Fibroblast of lung (primary cell): ENCODE data around the gene ZSCAN5C.

Experiments used
- EZH2 ChIP-seq: IDR thresholded peaks from 2 replicates; pipeline ENCODE4 v1.5.1; 2012; ENCODE audit warnings: low read length, control low read depth, mild to moderate bottlenecking; ENCODE audit errors: missing control alignments
- TF ChIP-seq, protein P1 (sequence below), 2 donors: IDR thresholded peaks in 1 of 2; conservative IDR thresholded peaks in 1 of 2; 1 replicate in 1 of 2; 2 replicates in 1 of 2; pipeline ENCODE4 v1.5.1; 2011 to 2012; ENCODE audit warnings: low read length in 2 of 2, control low read depth in 1 of 2, inconsistent platforms in 1 of 2, low read depth in 1 of 2, mild to moderate bottlenecking in 1 of 2

DNA sequence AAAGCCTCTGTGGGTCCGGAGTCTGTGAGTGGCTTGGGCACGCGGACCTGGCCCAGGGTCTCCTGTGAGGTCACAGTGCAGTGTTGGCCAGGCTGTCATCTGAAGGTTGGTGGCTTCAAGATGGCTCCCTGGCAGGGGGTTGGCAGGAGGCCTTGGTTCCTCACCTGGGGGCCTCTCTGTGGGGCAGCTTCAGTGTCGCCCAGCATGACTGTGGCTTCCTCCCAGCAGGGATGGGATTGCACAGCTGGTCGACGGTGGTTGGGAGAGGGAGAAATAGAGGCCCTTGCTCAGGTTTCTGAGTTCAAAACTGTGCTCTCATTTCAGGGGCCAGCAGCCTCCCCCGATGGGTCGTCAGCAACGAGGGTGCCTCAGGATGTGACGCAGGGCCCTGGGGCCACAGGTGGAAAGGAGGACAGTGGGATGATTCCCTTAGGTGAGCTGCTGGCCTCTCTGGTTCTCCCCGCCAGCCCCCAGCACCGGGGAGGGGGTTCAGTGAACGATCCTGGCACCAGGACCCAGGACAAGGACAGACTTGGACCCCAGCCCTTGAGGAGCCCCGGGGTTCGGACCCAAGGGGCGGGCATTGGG is 43.8 kb upstream of the ZSCAN5C start:
- TF ChIP-seq, protein P1, sequence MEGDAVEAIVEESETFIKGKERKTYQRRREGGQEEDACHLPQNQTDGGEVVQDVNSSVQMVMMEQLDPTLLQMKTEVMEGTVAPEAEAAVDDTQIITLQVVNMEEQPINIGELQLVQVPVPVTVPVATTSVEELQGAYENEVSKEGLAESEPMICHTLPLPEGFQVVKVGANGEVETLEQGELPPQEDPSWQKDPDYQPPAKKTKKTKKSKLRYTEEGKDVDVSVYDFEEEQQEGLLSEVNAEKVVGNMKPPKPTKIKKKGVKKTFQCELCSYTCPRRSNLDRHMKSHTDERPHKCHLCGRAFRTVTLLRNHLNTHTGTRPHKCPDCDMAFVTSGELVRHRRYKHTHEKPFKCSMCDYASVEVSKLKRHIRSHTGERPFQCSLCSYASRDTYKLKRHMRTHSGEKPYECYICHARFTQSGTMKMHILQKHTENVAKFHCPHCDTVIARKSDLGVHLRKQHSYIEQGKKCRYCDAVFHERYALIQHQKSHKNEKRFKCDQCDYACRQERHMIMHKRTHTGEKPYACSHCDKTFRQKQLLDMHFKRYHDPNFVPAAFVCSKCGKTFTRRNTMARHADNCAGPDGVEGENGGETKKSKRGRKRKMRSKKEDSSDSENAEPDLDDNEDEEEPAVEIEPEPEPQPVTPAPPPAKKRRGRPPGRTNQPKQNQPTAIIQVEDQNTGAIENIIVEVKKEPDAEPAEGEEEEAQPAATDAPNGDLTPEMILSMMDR (conservative IDR thresholded peaks at IDR 0.05 in 1 of 2, IDR thresholded peaks at IDR 0.05 in 1 of 2; ENCODE audit: low read depth in 1 of 2, low read length in 2 of 2), result no peak
- TF ChIP-seq EZH2, result no peak
